HUES48 (cell line): ENCODE measurements around the gene CCDC174.
"Not testable (repeated sequence)": the region's sequence is repeated elsewhere in the genome, so short reads cannot be mapped to it uniquely, and the experiment has no call there.

ENCODE experiments used
- H3K27ac ChIP-seq: one replicate; pipeline ENCODE4 v1.7.0; 2013; ENCODE audit warnings: low read depth, low read length, inconsistent platforms
- H3K27me3 ChIP-seq: 2 replicates; pipeline ENCODE4 v1.6.1; 2013; ENCODE audit warnings: mild to moderate bottlenecking, low read length; ENCODE audit not compliant: control insufficient read depth, insufficient read depth
- H3K36me3 ChIP-seq: 2 replicates; pipeline ENCODE4 v1.6.1; 2013; ENCODE audit warnings: low read length; ENCODE audit not compliant: control insufficient read depth, insufficient read depth
- H3K4me1 ChIP-seq: 2 replicates; pipeline ENCODE4 v1.6.1; 2013; ENCODE audit warnings: mild to moderate bottlenecking, low read length; ENCODE audit not compliant: control insufficient read depth, insufficient read depth
- H3K4me3 ChIP-seq: 2 replicates; pipeline ENCODE4 v1.5.1; 2013; ENCODE audit warnings: mild to moderate bottlenecking, low read depth, low read length
- H3K9ac ChIP-seq: 2 replicates; pipeline ENCODE4 v1.6.1; 2013; ENCODE audit warnings: mild to moderate bottlenecking, low read depth, low read length, moderate library complexity
- H3K9me3 ChIP-seq: 2 replicates; pipeline ENCODE4 v1.6.1; 2013; ENCODE audit warnings: low read length; ENCODE audit not compliant: control insufficient read depth, insufficient read depth

Gene CCDC174

GRCh38 chr3:14640157-14640562 lies 11.4 kb upstream of the CCDC174 start:
- Histone ChIP-seq H3K27ac (no peak overlapping the region), H3K9me3 (no peaks in the 10 kb centered on the region), H3K27me3 (peaks cover 7% of the 10 kb centered on the region; the same call in 1 of the 2 replicates), H3K4me3 (no peak overlapping the region), H3K9ac (no peak overlapping the region), H3K36me3 (no peaks in the 10 kb centered on the region), H3K4me1 (no peaks in the 10 kb centered on the region)

- H3K9me3 ChIP-seq: no peaks in the 10 kb centered on the region
- H3K27me3 ChIP-seq: peaks cover 7% of the 10 kb centered on the region; the same call in 1 of the 2 replicates
- H3K4me1 ChIP-seq: no peaks in the 10 kb centered on the region
- no peaks in the 10 kb centered on the region for H3K36me3 ChIP-seq
- H3K4me3 ChIP-seq: no peak overlapping the region
- no peak overlapping the region for H3K9ac ChIP-seq
- no peak overlapping the region for H3K27ac ChIP-seq
Observed at GRCh38 chr3:14640734-14641133, 10.8 kb upstream of the CCDC174 start.

- Histone ChIP-seq H3K36me3 (no peaks in the 10 kb centered on the region), H3K4me1 (no peaks in the 10 kb centered on the region), H3K27ac (no peak overlapping the region), H3K27me3 (peaks cover 3% of the 10 kb centered on the region; the same call in 1 of the 2 replicates), H3K4me3 (no peak overlapping the region), H3K9me3 (no peaks in the 10 kb centered on the region), H3K9ac (no peak overlapping the region)
Observed at GRCh38 chr3:14641346-14641745, 10.2 kb upstream of the CCDC174 start.

GRCh38 chr3:14645453-14645852 lies 6.1 kb upstream of the CCDC174 start:
- Histone ChIP-seq H3K4me3 (no peak overlapping the region), H3K9ac (no peak overlapping the region), H3K36me3 (no peaks in the 10 kb centered on the region), H3K27me3 (0 out of 2 replicates have a peak, but pooled peaks cover under 1% of the 10 kb centered on the region), H3K4me1 (no peaks in the 10 kb centered on the region), H3K9me3 (no peaks in the 10 kb centered on the region), H3K27ac (no peak overlapping the region)

GRCh38 chr3:14646131-14646573 lies 5.4 kb upstream of the CCDC174 start:
- no peaks in the 10 kb centered on the region for H3K36me3 ChIP-seq
- no peak overlapping the region for H3K9ac ChIP-seq
- no peaks in the 10 kb centered on the region for H3K27me3 ChIP-seq
- H3K9me3 ChIP-seq: no peaks in the 10 kb centered on the region
- no peak overlapping the region for H3K4me3 ChIP-seq
- no peaks in the 10 kb centered on the region for H3K4me1 ChIP-seq
- H3K27ac ChIP-seq: no peak overlapping the region

- H3K4me3 ChIP-seq: no peak overlapping the region
- no peaks in the 10 kb centered on the region for H3K27me3 ChIP-seq
- no peaks in the 10 kb centered on the region for H3K4me1 ChIP-seq
- H3K36me3 ChIP-seq: no peaks in the 10 kb centered on the region
- no peaks in the 10 kb centered on the region for H3K9me3 ChIP-seq
- no peak overlapping the region for H3K9ac ChIP-seq
- H3K27ac ChIP-seq: no peak overlapping the region
Observed at GRCh38 chr3:14646589-14647413, 4.8 kb upstream of the CCDC174 start.

GRCh38 chr3:14647976-14648955 lies 3.3 kb upstream of the CCDC174 start:
- Histone ChIP-seq H3K4me3 (no peak overlapping the region), H3K9ac (no peak overlapping the region), H3K4me1 (no peaks in the 10 kb centered on the region), H3K27ac (no peak overlapping the region), H3K36me3 (no peaks in the 10 kb centered on the region), H3K27me3 (no peaks in the 10 kb centered on the region), H3K9me3 (no peaks in the 10 kb centered on the region)

GRCh38 chr3:14649466-14649865 lies 2.1 kb upstream of the CCDC174 start:
- H3K9me3 ChIP-seq: no peaks in the 10 kb centered on the region
- no peak overlapping the region for H3K27ac ChIP-seq
- H3K36me3 ChIP-seq: peaks cover 3% of the 10 kb centered on the region
- no peak overlapping the region for H3K4me3 ChIP-seq
- H3K4me1 ChIP-seq: no peaks in the 10 kb centered on the region
- no peaks in the 10 kb centered on the region for H3K27me3 ChIP-seq
- H3K9ac ChIP-seq: no peak overlapping the region

- Histone ChIP-seq H3K4me3 (no peak overlapping the region), H3K9me3 (no peaks in the 10 kb centered on the region), H3K27ac (no peak overlapping the region), H3K4me1 (no peaks in the 10 kb centered on the region), H3K9ac (no peak overlapping the region), H3K36me3 (peaks cover 10% of the 10 kb centered on the region), H3K27me3 (no peaks in the 10 kb centered on the region)
Observed at GRCh38 chr3:14650193-14650592, 1.4 kb upstream of the CCDC174 start.

GRCh38 chr3:14652360-14652907 lies 872 bp downstream of the CCDC174 start:
- not testable (repeated sequence) for H3K9me3 ChIP-seq, H3K4me1 ChIP-seq, H3K27ac ChIP-seq, H3K27me3 ChIP-seq
- Histone ChIP-seq H3K4me3 (peak overlapping the region; percentile 87), H3K9ac (peak overlapping the region; percentile 78; the same call in 1 of the 2 replicates), H3K36me3 (peaks cover 32% of the 10 kb centered on the region)
